ENCODE results near the gene POU2F3. TPM values are rescaled to one million over a fixed set of nuclear protein-coding genes. Genes with fewer than 3 reads are reported as not detected.

The POU2F3 gene
- total and polyA plus RNA-seq, 2 of the 8 experiments (the other 6 are each of a cell fraction or from before 2014, with no cell fraction given) = 1.0 to 2.1 TPM

DNA sequence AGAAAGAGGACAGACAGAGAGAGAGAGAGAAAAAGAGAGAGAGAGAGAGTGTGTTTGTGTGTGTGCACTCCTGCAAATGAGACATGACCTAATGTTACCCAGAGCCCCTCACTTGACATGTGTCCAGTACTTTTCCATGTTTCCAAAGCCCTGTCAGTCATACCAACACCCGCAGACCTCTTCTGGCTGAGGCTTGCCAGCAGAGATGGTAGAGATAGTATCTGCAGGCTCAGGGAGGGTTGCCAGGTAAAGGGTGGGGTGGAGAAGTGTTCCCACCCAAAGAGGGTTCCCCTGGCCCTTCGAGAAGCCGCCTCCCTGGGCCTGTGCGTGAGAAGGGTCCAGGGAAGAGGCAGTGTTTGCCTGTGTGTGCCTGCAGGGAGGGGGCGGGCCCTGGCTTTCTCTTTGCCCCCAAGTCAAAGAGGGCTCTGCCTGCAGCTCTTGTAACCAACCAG, 40.7 kb downstream of the POU2F3 start (continued):
- TF ChIP-seq CBX8 (IDR thresholded peaks at IDR 0.05; ENCODE audit: borderline replicate concordance, low read depth, low read length) (no peak), JUN (IDR thresholded peaks at IDR 0.05; ENCODE audit: low read depth, low read length) (no peak), RNF2 (IDR thresholded peaks at IDR 0.05; ENCODE audit: borderline replicate concordance, low read depth, low read length, missing control alignments, poor library complexity, severe bottlenecking) (no peak)
